Activated T-helper 9 cell treated with anti-CD3 and anti-CD28 coated beads, Interleukin-2, amount 50 U/mL, for 16 hours (primary cell): ENCODE data around the gene NINJ1.

Experiments used
- DNase-seq: peaks from one replicate; pipeline ENCODE4 v3.0.0-alpha.2; 2020; ENCODE audit warnings: low read depth

Gene NINJ1

GRCh38 chr9:93132287-93132927, 1.6 kb downstream of the NINJ1 start:
- no peak for DNase-seq

- no peak for DNase-seq
These were observed 2.3 kb downstream of the NINJ1 start for GRCh38 chr9:93131599-93132286.

GRCh38 chr9:93130861-93131481, 3.1 kb downstream of the NINJ1 start:
- no peak for DNase-seq

GRCh38 chr9:93129691-93130500, 4.2 kb downstream of the NINJ1 start:
- DNase-seq, result no peak

- DNase-seq, result no peak
These were observed 4.8 kb downstream of the NINJ1 start for GRCh38 chr9:93129286-93129685.

GRCh38 chr9:93128715-93129224, 5.3 kb downstream of the NINJ1 start:
- DNase-seq, result no peak

- DNase-seq, result no peak
These were observed 5.9 kb downstream of the NINJ1 start for GRCh38 chr9:93128011-93128714.

- DNase-seq, result no peak
These were observed 6.6 kb downstream of the NINJ1 start for GRCh38 chr9:93127395-93127911.

- no peak for DNase-seq
These were observed 7.2 kb downstream of the NINJ1 start for GRCh38 chr9:93126825-93127368.

GRCh38 chr9:93126151-93126781, 7.8 kb downstream of the NINJ1 start:
- DNase-seq, result no peak

GRCh38 chr9:93125331-93125894, 8.6 kb downstream of the NINJ1 start:
- no peak for DNase-seq

GRCh38 chr9:93124793-93125192, 9.3 kb downstream of the NINJ1 start:
- DNase-seq, result no peak

- DNase-seq, result no peak
These were observed 10.3 kb downstream of the NINJ1 start for GRCh38 chr9:93123561-93124283.

- no peak for DNase-seq
These were observed 11.3 kb downstream of the NINJ1 start for GRCh38 chr9:93122721-93123221.

GRCh38 chr9:93121316-93122241, 12.5 kb downstream of the NINJ1 start:
- DNase-seq, result no peak

- DNase-seq, result no peak
These were observed 13.2 kb downstream of the NINJ1 start for GRCh38 chr9:93120846-93121315.

GRCh38 chr9:93119953-93120845, 13.9 kb downstream of the NINJ1 start:
- no peak for DNase-seq
